A549 (cell line): ENCODE data around the gene ANO9. TPM values are rescaled to one million over a fixed set of nuclear protein-coding genes. Genes with fewer than 3 reads are reported as not detected.

Source experiments
- ATAC-seq, 2 experiments: fragments of 200-7000 bp in 1 of 2; fragments of >200 bp in 1 of 2; cut with Nextera tagmentation in 1 of 2; cut with Tn5 transposase in 1 of 2; 3 replicates each; pipeline versions ENCODE4 v1.8.0 to v1.9.1; 2018 to 2020; ENCODE audit warnings: mild to moderate bottlenecking in 1 of 2, moderate library complexity in 1 of 2
- CTCF ChIA-PET: fragments of 300-600 bp; sonication (Branson Sonifier 250); formaldehyde crosslinking; extraction: SDS; loops from one replicate; lab custom pipeline; 2021; ENCODE audit warnings: antibody characterized with exemption, inconsistent platforms; lab: Yijun Ruan, JAX
- POLR2A ChIA-PET: fragments of 350-600 bp; formaldehyde crosslinking; extraction: SDS; loops from one replicate; lab custom pipeline; 2021; ENCODE audit warnings: antibody characterized with exemption, inconsistent platforms; lab: Yijun Ruan, JAX
- DNase-seq, 2 experiments: peaks; one replicate each; pipeline versions ENCODE4 v3.0.0 to v3.0.0-alpha.2; 2011 to 2016; ENCODE audit warnings: low read depth in 1 of 2, low spot score in 1 of 2
- FAIRE-seq: peaks from 2 replicates; lab custom pipeline; 2011; peaks lifted over from hg19 to GRCh38; lab: Jason Lieb, UNC
- H3K27ac ChIP-seq, 2 experiments: fragments of >200 bp; sonication (Bioruptor Twin); formaldehyde crosslinking; 3 replicates each; pipeline ENCODE4 v1.5.1; 2016 to 2017
- H3K4me1 ChIP-seq: fragments of >200 bp; sonication (Bioruptor Twin); formaldehyde crosslinking; 3 replicates; pipeline ENCODE4 v1.6.1; 2016
- H3K4me2 ChIP-seq: fragments of >200 bp; sonication (Bioruptor Twin); formaldehyde crosslinking; 3 replicates; pipeline ENCODE4 v1.6.1; 2016
- H3K4me3 ChIP-seq: fragments of >200 bp; sonication (Bioruptor Twin); formaldehyde crosslinking; 3 replicates; pipeline ENCODE4 v1.5.1; 2016
- H3K9me3 ChIP-seq: fragments of >200 bp; sonication (Bioruptor Twin); formaldehyde crosslinking; 3 replicates; pipeline ENCODE4 v1.6.1; 2016
- BHLHE40 ChIP-seq: IDR thresholded peaks from 2 replicates; pipeline ENCODE4 v1.6.1; 2012; ENCODE audit warnings: low read depth, low read length, inconsistent platforms
- CEBPB ChIP-seq, 2 experiments: fragments of >200 bp in 1 of 2; sonication (Bioruptor Twin) in 1 of 2; formaldehyde crosslinking in 1 of 2; IDR thresholded peaks; 2 replicates each; pipeline ENCODE4 v1.6.1; 2012 to 2016
- CTCF ChIP-seq: fragments of >200 bp; sonication (Bioruptor Twin); formaldehyde crosslinking; IDR thresholded peaks from 3 replicates; pipeline ENCODE4 v1.5.1; 2016
- EHMT2 ChIP-seq: fragments of 200-600 bp; sonication (generic); IDR thresholded peaks from 2 replicates; pipeline ENCODE4 v1.6.1; 2016; ENCODE audit warnings: antibody characterized with exemption, low read depth, mild to moderate bottlenecking, moderate library complexity
- ELK1 ChIP-seq: fragments of 150-350 bp; IDR thresholded peaks from 2 replicates; pipeline ENCODE4 v1.6.1; 2014; ENCODE audit warnings: low read depth, mild to moderate bottlenecking, low read length
- EP300 ChIP-seq, 2 experiments: fragments of >200 bp; sonication (Bioruptor Twin); formaldehyde crosslinking; IDR thresholded peaks; 2 replicates in 1 of 2; 3 replicates in 1 of 2; pipeline ENCODE4 v1.6.1; 2016 to 2017
- FOSL2 ChIP-seq, 2 experiments: fragments of 450-650 bp in 1 of 2; fragments of >200 bp in 1 of 2; sonication (Bioruptor Twin) in 1 of 2; formaldehyde crosslinking; IDR thresholded peaks; 2 replicates each; pipeline versions ENCODE4 v1.5.0 to v1.6.1; 2016 to 2020; ENCODE audit warnings: mild to moderate bottlenecking in 1 of 2, moderate library complexity in 1 of 2
- FOXS1 ChIP-seq: fragments of 250-450 bp; sonication (Bioruptor Pico); IDR thresholded peaks from 2 replicates; pipeline ENCODE4 v1.5.0; 2020; ENCODE audit warnings: mild to moderate bottlenecking, moderate library complexity
- GATA3 ChIP-seq: IDR thresholded peaks from 2 replicates; pipeline ENCODE4 v1.6.1; 2012; ENCODE audit warnings: borderline replicate concordance
- HMGXB4 ChIP-seq: fragments of 250-450 bp; sonication (Bioruptor Pico); IDR thresholded peaks from 2 replicates; pipeline ENCODE4 v1.5.0; 2021; ENCODE audit warnings: mild to moderate bottlenecking, moderate library complexity, borderline replicate concordance
- JUN ChIP-seq, 2 experiments: fragments of >200 bp; sonication (Bioruptor Twin); formaldehyde crosslinking; IDR thresholded peaks; 2 replicates in 1 of 2; 3 replicates in 1 of 2; pipeline ENCODE4 v1.6.1; 2016 to 2017
- MAX ChIP-seq: IDR thresholded peaks from 2 replicates; pipeline ENCODE4 v1.6.1; 2012
- PHF8 ChIP-seq: fragments of 200-600 bp; sonication (generic); IDR thresholded peaks from 2 replicates; pipeline ENCODE4 v1.6.1; 2016; ENCODE audit warnings: low read depth, mild to moderate bottlenecking, antibody characterized with exemption, moderate library complexity, borderline replicate concordance
- RARB ChIP-seq: fragments of 250-450 bp; sonication (Bioruptor Pico); IDR thresholded peaks from 2 replicates; pipeline ENCODE4 v1.8.0; 2021; ENCODE audit warnings: mild to moderate bottlenecking, moderate library complexity
- RNF2 ChIP-seq: fragments of 200-600 bp; sonication (generic); IDR thresholded peaks from 2 replicates; pipeline ENCODE4 v1.6.1; 2016; ENCODE audit warnings: low read depth, mild to moderate bottlenecking, antibody characterized with exemption, moderate library complexity, borderline replicate concordance
- SMC3 ChIP-seq: fragments of >200 bp; sonication (Bioruptor Twin); formaldehyde crosslinking; IDR thresholded peaks from 3 replicates; pipeline ENCODE4 v1.6.1; 2018; ENCODE audit warnings: inconsistent platforms
- ZFP36 ChIP-seq: fragments of 450-650 bp; IDR thresholded peaks from 2 replicates; pipeline ENCODE4 v1.6.1; 2014; ENCODE audit warnings: borderline replicate concordance; ENCODE audit not compliant: partially characterized antibody
- ZNF302 ChIP-seq: fragments of 250-450 bp; sonication (Bioruptor Pico); IDR thresholded peaks from 2 replicates; pipeline ENCODE4 v1.9.0; 2021; ENCODE audit warnings: inconsistent platforms, mild to moderate bottlenecking, moderate library complexity
- WGBS: methylation state at CpG from one replicate; pipeline ENCODE4 v1.1.6; 2017; ENCODE audit errors: missing lambda C conversion rate; 5-methylcytosine and 5-hydroxymethylcytosine counted together
- polyA plus RNA-seq, 4 experiments: library from polyadenylated mRNA; depleted of rRNA in 3 of 4; stranded (reverse); fragments of >200 nt; fragmentation: RNase III in 1 of 4; extraction: RNeasy Plus Mini Kit Qiagen cat#74134 plus additional on column Dnase treatment in 1 of 4; gene quantifications; 2 replicates in 3 of 4; 3 replicates in 1 of 4; pipeline ENCODE4 v1.2.3, GENCODE V29; 2011 to 2017
- TF ChIP-seq, protein P1 (sequence below): fragments of >200 bp; sonication (Bioruptor Twin); formaldehyde crosslinking; IDR thresholded peaks from 3 replicates; pipeline ENCODE4 v1.6.1; 2016

The ANO9 gene
- polyA plus RNA-seq, 2 of the 4 experiments (the other 2 are of a cell fraction): 0.50 to 0.66 TPM

- peak overlapping the region; percentile 100; the same call in 2 of the 3 replicates for H3K4me2 ChIP-seq
- no peaks in the 10 kb centered on the region for H3K9me3 ChIP-seq
- no peak overlapping the region; the same call in 2 of the 3 replicates for H3K4me3 ChIP-seq
- ChIA-PET CTCF (interaction anchor here (0.6 to 1.8 kb wide), 4 partner anchors 9 to 31 kb away, joined by 3 to 7 read pairs (median 3); no protein-coding TSS in a partner anchor), POLR2A (no interaction called here)
- FAIRE-seq (no peak), DNase-seq (no peak), ATAC-seq (no peak)
- H3K27ac ChIP-seq: no peak overlapping the region; a peak in 1 of 6 replicates
- peaks cover 13% of the 10 kb centered on the region for H3K4me1 ChIP-seq
- WGBS: 85% methylated on average over 16 of the region's 19 CpGs
- TF ChIP-seq HMGXB4 (CRISPR knock-in tag) (no peak), SMC3 (no peak), ELK1 (no peak), EP300 (IDR thresholded peaks at IDR 0.05) (no peak), PHF8 (no peak), FOXS1 (CRISPR knock-in tag) (no peak), ZNF302 (CRISPR knock-in tag) (no peak), GATA3 (no peak), FOSL2 (IDR thresholded peaks at IDR 0.05) (no peak), FOSL2 (CRISPR knock-in tag; IDR thresholded peaks at IDR 0.05) (no peak), CTCF (no peak), CEBPB (IDR thresholded peaks at IDR 0.05) (no peak)
- TF ChIP-seq, protein P1, sequence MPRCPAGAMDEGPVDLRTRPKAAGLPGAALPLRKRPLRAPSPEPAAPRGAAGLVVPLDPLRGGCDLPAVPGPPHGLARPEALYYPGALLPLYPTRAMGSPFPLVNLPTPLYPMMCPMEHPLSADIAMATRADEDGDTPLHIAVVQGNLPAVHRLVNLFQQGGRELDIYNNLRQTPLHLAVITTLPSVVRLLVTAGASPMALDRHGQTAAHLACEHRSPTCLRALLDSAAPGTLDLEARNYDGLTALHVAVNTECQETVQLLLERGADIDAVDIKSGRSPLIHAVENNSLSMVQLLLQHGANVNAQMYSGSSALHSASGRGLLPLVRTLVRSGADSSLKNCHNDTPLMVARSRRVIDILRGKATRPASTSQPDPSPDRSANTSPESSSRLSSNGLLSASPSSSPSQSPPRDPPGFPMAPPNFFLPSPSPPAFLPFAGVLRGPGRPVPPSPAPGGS: no peak
Measured at GRCh38 chr11:417652-418342, 24.0 kb downstream of the ANO9 start.

DNA sequence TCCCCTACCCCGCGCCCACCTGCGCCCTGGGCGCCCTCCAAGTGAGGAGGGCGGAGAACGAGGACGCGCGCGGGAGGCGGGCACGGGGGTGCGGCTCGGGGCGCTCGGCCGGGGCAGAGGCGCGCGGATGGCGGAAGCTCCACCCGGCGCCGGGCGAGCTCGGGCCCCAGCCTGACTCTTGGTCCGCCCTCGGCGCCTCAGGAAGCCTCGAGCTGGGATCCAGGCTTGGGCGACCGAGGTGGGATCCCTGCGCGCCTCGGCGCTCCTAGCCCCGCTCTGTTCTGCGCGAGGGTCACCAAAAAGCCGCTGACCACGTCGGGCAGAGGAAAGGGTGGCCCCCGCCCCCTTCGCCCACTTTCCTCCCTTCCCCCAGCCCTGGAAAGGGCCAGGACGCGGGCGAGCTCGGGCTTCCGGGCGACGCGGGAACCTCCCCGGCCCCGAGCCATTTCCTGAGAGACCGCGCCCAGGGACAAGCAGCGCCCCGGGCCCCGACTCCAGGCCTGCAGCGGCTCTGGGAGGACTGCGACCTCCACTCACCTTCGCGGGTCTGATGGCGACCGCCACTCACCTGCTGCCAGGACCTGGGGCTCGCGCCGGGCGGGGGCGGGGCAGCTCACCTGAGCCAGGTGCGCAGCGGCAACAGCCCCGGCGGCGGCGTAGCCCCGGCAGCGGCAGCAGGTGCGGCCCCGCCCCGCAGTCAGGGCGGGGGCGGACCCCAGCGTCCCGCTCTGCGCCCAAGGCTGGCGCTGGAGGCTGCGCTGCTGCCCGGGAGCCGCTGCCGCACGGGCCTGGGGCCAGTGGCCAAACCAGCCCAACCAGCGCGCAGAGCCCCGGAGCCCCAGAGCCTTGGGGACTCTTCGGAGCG, 24.8 kb downstream of the ANO9 start:
- no peaks in the 10 kb centered on the region for H3K9me3 ChIP-seq
- H3K4me1 ChIP-seq: peaks cover 15% of the 10 kb centered on the region
- WGBS: 90% methylated on average over 7 of the region's 97 CpGs
- ChIA-PET CTCF (interaction anchor here (1.4 to 1.8 kb wide), 2 partner anchors 10 to 31 kb away, joined by 4 to 7 read pairs; no protein-coding TSS in a partner anchor), POLR2A (interaction anchor here (0.9 kb wide), 2 partner anchors 10 to 31 kb away, joined by 3 to 7 read pairs; no protein-coding TSS in a partner anchor)
- ATAC-seq: peak in 1 of 2 experiments; percentile 55; a peak in 3 of 6 replicates
- peak overlapping the region; percentile 73 to 88 for H3K27ac ChIP-seq
- no peak for TF ChIP-seq ELK1
- TF ChIP-seq JUN (IDR thresholded peaks at IDR 0.05): no peak
- TF ChIP-seq MAX: no peak
- TF ChIP-seq RARB (CRISPR knock-in tag): no peak
- TF ChIP-seq BHLHE40: no peak
- no peak for TF ChIP-seq CTCF
- TF ChIP-seq ZFP36: no peak
- TF ChIP-seq EHMT2: no peak
- TF ChIP-seq RNF2: no peak
- no peak for TF ChIP-seq EP300 (IDR thresholded peaks at IDR 0.05)
- no peak for FAIRE-seq
- no peak for DNase-seq
- peak overlapping the region; percentile 53 for H3K4me3 ChIP-seq
- H3K4me2 ChIP-seq: peak overlapping the region; percentile 100
